Mammary epithelial cell (primary cell): ENCODE results near the gene PPIC.

ENCODE experiments used
- CTCF ChIP-seq, 2 donors: IDR thresholded peaks in 1 of 2; conservative IDR thresholded peaks in 1 of 2; 2 replicates each; pipeline ENCODE4 v1.5.1; 2011 to 2012; ENCODE audit warnings: inconsistent platforms in 2 of 2, low read length in 2 of 2, mild to moderate bottlenecking in 2 of 2, control low read depth in 1 of 2, low read depth in 1 of 2; ENCODE audit not compliant: insufficient read depth in 1 of 2; ENCODE audit errors: extremely low read depth in 1 of 2
- EZH2 ChIP-seq: IDR thresholded peaks from 2 replicates; pipeline ENCODE4 v1.6.1; 2012; ENCODE audit warnings: low read length, inconsistent platforms, borderline replicate concordance

- TF ChIP-seq CTCF (conservative IDR thresholded peaks at IDR 0.05 in 1 of 2, IDR thresholded peaks at IDR 0.05 in 1 of 2; ENCODE audit: extremely low read depth in 1 of 2, insufficient read depth in 1 of 2, low read depth in 1 of 2, low read length in 2 of 2): no peak
- no peak for TF ChIP-seq EZH2
Observed at GRCh38 chr5:122985006-122985700, 51.4 kb downstream of the PPIC start.
